ENCODE measurements around the gene FGF12.
"Not testable (repeated sequence)": the region's sequence is repeated elsewhere in the genome, so short reads cannot be mapped to it uniquely, and the experiment has no call there.

The FGF12 gene

GRCh38 chr3:192577811-192578210 is 149.5 kb downstream of the FGF12 start:
- DNase-seq (ENCODE audit: low spot score) = no peak

DNA sequence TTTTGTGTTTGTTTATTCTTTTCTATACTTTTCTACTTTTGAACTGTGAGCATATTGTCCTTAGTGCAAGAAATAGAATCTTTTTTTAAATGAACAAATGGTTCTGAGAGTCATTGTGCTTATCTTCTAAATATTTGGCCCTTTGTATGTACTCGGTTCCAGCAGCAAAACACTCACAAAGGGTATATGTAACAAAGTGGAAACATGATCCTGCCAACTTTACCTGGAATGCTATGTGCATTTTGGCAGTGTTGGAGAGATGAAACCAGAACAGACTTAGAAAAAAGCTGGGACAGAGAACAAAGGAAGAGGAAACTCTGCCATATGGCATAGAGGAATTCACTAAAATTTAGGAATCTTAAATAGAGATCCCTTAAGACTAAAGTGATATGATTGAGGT is 150.1 kb downstream of the FGF12 start:
- no peak for DNase-seq (ENCODE audit: low spot score)

GRCh38 chr3:192576704-192577103 is 150.6 kb downstream of the FGF12 start:
- DNase-seq (ENCODE audit: low spot score) = not testable (repeated sequence)

DNA sequence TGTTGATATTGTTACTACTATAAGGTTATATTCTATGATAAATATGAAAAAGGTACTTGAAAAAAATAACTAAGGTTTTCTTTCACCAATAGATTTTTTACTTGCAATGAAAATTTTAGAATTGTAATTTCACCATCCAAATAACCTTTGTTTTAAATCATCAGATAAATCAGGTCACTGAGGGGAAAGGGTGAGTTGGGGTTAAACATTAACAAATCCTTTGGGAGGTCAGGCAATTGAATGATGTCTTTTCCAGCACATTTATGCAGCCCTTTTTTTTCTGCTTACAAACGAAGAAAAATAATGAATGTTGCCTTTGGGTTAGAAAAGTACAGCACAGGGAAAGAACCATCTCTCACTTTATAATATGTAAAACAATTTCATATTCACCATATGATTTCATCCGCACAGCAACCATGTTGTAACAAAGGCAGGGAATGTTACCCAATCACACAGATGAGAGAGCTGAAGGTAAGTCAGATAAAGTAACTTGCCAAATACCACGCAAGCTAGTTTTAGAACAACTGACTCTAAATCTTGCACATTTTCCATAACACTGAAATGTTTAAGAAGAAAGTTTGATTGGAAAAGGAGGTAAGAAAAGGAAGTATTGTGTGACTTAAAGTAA is 151.3 kb downstream of the FGF12 start:
- DNase-seq (ENCODE audit: low spot score) = no peak

DNA sequence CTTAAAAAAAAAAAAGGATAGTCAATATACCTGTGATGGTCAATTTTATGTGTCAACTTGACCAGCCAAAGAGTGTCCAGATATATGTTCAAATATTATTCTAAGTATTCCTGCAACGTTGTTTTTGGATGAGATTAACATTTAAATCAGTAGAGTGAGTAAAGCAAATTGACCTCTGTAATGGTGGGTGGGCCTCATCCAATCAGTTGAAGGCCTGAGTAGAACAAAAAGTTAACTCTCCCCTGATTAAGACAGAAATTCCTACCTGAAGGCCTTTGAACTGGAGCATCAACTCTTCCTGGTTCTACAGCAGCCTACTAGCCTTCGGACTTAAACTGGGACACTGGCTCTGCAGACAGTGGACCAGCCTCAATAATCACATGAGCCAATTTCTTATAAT is 154.1 kb downstream of the FGF12 start:
- no peak for DNase-seq (ENCODE audit: low spot score)

DNA sequence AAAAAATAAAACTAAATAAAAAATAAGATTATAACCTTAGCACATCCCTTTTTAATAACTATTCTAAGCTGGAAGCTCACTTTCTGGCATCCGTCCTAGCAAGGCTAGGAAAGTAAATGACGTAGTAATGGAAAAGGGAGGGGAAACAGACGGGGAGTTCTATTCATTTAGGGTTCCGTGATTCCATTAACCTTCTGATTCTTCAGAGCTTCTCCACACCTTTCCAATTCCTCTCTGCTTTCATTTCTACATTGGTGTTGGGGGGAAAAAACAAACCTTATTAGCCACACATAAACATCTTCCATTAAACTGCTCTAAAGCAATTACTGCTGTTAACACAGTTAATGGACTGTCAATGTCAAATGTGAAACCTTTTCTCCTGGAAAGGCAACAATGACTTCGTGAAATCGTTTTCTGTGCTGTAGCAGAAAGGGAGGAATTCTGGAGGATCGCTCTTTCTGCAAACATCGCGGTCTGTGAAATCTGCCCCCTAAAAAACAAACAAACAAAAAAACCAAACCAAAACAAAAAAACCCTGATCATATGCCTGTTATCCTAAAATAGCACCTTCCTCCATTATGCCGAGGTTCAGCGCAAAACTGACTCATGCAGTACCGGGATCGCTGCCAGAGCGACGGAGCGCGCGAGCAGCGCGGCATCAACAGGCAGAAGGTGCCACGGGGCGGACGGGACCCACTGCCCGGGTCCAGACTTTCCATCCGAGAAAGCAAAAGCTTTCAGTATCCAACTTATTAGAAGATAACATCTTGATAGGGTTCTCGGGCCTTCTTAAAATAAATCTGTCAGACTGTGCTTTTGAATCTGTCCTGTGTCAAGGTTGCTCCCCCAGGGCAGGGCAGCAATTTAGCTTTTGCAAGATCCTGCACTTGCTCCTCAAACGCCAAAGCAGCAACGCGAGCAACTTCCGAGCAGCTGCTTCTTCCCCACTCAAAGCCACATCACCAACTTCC is 156.2 kb downstream of the FGF12 start:
- DNase-seq (ENCODE audit: low spot score) = peak; percentile 20

DNA sequence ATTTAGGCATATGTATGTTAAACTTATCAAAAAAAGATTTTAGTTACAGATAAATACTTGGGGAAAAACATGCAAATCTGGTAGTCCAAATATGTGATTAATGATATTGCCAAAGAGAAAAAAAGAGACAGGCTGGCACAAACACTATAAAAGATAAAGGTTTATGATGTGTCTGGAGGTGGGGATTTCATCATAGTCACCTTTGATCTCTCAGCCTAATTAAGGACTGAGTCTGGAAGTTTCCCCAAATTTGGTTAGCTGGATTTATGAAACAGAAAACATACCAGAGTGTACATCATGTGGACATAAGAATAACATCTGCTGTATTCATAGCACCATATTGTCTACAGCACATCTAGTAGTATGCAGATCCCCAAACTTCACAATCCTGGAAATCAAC is 157.0 kb downstream of the FGF12 start:
- DNase-seq (ENCODE audit: low spot score) = no peak

- DNase-seq (ENCODE audit: low spot score) = peak; percentile 76
Measured at GRCh38 chr3:192566706-192567290, 160.5 kb downstream of the FGF12 start.

DNA sequence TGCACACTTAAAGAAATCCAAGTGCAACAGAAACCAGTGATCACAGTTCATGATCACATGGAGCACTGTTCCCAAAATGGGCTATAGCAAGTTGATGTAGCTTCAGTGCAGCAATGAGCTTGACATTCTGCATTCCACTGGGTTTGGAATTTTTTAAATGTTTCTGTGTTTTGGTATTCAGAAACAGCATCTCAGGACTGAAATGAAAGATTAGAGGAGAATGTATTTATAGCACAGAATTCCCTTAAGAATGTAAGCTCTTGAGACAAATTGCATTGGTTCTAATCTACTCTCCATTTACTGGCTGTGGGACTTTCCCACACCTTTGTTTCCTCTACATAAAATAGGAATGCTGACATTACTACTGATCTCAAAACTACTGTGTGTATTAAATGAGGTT is 162.7 kb downstream of the FGF12 start:
- no peak for DNase-seq (ENCODE audit: low spot score)

- DNase-seq (ENCODE audit: low spot score) = no peak
Measured at GRCh38 chr3:192563417-192563816, 163.9 kb downstream of the FGF12 start.

GRCh38 chr3:192553707-192554106 is 173.6 kb downstream of the FGF12 start:
- no peak for DNase-seq (ENCODE audit: low spot score)

- no peak for DNase-seq (ENCODE audit: low spot score)
Measured at GRCh38 chr3:192550356-192550755, 177.0 kb downstream of the FGF12 start.

- DNase-seq (ENCODE audit: low spot score) = no peak
Measured at GRCh38 chr3:192545333-192545732, 182.0 kb downstream of the FGF12 start.

GRCh38 chr3:192543163-192543562 is 184.2 kb downstream of the FGF12 start:
- DNase-seq (ENCODE audit: low spot score) = no peak

GRCh38 chr3:192516820-192517219 is 210.5 kb downstream of the FGF12 start:
- no peak for DNase-seq (ENCODE audit: low spot score)

DNA sequence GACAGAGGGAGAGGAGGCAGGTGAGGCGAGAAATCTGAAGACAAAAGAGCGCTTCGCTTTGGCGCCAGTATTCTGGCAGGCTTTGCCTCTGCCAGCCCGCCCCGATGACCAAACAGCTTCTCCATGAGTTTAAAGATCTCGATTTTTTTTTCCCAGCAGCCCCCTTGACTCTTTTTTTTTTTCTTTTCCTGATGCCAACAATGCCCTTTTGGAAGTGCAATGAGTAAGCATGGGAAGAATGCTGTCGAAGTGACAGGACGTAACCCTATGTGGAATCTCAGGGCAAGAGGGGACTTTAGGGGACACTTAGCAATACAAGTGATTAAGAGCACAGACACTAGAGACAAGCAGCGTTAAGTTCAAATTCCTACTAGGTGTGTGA is 211.7 kb downstream of the FGF12 start:
- no peak for DNase-seq (ENCODE audit: low spot score)

DNA sequence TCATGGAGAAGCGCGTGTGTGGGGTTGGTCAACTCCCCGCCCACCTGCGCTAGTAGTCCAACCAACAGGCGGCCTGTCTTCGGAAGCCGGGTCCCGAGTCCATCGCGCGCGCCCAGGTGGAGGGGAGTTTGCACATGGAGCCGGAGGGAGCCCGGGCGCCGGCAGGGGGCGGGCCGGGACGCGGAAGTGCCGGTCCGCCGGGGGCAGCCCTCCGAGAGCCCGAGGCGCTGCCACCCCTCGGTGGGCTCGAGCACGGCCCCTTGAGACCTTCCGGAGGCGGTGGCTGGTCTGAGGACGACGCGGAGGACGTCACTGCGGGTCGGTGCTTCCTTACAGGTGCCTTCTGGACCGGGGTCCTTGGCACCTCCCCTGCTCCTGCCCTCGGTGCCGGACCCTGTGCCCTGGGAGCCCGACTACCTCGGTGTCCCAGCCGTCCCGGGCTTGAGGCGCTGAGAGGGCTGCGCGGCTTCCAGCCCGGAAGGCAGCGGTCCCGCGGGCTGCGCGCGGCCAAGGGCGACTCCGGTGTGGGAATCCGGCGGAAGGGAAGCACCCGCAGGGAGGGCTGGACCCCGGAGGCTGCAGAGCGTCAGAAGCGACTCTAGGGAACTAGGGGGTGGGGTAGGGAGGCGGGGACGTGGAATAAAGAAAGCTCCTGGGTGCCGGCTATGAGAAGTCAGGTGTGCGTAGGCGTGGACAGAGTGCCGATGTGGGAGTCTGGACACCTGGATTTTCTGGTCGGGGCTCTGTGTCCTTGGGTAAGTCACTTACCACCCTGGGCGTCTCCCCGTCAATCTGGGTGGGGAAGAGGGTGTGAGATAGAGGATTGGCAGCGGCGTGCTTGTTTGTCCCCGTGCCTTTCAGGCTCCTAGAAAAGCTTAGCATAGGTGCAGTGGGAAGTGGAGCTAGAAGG is 212.3 kb downstream of the FGF12 start:
- no peak for DNase-seq (ENCODE audit: low spot score)

- DNase-seq (ENCODE audit: low spot score) = peak; percentile 9
Measured at GRCh38 chr3:192514081-192514753, 213.1 kb downstream of the FGF12 start.

- no peak for DNase-seq (ENCODE audit: low spot score)
Measured at GRCh38 chr3:192505731-192506130, 221.6 kb downstream of the FGF12 start.

- DNase-seq (ENCODE audit: low spot score) = no peak
Measured at GRCh38 chr3:192501401-192501800, 225.9 kb downstream of the FGF12 start.

DNA sequence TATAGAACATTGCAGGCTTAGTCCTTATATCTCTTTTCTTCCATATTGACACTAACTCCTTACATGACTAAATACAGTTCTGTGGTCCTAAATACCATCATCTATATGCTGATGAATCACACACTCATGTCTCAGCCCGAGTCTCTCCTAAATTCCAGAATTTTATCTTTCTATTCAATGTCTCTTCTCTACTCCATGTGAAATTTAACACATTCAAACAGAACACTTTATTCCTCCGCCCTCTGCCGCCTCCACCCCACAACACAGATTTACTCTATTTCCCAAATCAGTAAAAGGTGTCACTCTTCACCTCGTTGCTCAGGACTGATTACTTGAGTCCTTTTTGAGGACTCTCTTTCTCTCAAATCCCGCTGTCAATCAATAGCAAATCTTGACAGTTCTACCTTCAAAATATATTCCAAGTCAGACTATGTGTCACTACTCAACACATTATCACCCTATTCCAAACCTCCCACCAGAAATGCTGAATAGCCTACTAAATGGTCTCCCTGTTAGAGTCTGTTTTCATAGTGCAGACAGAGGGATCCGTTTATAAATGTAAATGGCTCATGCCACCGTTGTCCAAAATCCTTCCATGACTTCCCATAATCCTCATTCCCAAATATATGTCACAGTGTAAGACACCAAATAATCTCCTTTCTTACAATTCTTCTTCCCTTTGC is 230.3 kb downstream of the FGF12 start:
- DNase-seq (ENCODE audit: low spot score) = no peak

Data from COLO829 (cell line).